Stimulated activated naive CD8-positive, alpha-beta T cell treated with anti-CD3 and anti-CD28 coated beads, Interleukin-15, Interleukin-2, amounts not matched to agents 100 ng/mL and 50 ng/mL, for 24 hours (primary cell): ENCODE measurements around the gene FOXC2.

Experiments
- H3K27ac Mint-ChIP-seq: one replicate; pipeline ENCODE4 v1.8.0; 2021; ENCODE audit warnings: mild to moderate bottlenecking, mixed read lengths
- H3K27me3 Mint-ChIP-seq: one replicate; pipeline ENCODE4 v1.8.0; 2021; ENCODE audit warnings: mixed read lengths
- H3K36me3 Mint-ChIP-seq: one replicate; pipeline ENCODE4 v1.8.0; 2021; ENCODE audit warnings: low read depth, mixed read lengths
- H3K4me1 Mint-ChIP-seq: one replicate; pipeline ENCODE4 v1.8.0; 2021; ENCODE audit warnings: low read depth, mixed read lengths
- H3K4me3 Mint-ChIP-seq: one replicate; pipeline ENCODE4 v1.8.0; 2021; ENCODE audit warnings: mild to moderate bottlenecking, mixed read lengths
- H3K9me3 Mint-ChIP-seq: one replicate; pipeline ENCODE4 v1.8.0; 2021; ENCODE audit warnings: mixed read lengths

Gene FOXC2

DNA sequence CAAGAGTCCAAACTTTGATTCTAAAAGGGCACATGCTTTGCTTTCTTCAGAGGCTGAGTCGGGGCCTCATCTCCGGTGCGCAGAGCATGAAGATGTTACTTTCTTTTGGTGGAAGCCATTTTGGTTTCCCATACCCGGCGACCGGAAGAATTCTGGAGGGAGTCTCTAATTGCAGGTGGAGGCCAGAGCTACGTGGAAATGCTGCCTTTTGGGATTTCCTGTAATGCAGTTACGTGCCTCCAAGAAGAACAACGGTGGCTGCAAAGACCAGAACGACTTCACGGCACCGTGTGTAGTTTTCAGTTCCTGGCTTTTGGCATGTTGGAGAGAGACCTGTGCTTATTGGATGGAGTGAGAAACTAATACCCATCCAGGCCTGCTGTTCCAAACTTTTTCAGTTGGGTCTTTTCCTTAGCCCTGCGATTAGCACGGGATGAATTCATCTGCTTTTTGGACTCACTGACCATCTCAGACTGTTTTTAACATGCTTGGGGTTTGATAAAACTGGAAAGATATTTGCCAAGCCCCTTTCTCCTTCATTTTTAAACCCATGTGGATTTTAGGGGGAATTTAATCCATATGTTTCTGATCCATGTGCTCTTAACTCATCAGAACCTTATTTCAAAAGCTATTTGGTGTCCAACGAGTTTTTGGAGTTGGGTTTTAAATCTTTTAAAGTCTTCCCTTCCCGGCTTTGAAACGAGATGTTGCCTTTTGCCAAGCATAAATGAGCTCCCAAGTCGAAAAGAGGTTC is 30.7 kb downstream of the FOXC2 start:
- Mint-ChIP-seq H3K27ac (no peak overlapping the region), H3K4me1 (peaks cover 5% of the 10 kb centered on the region), H3K4me3 (no peak overlapping the region), H3K36me3 (no peaks in the 10 kb centered on the region), H3K9me3 (no peaks in the 10 kb centered on the region), H3K27me3 (peaks cover 56% of the 10 kb centered on the region)

DNA sequence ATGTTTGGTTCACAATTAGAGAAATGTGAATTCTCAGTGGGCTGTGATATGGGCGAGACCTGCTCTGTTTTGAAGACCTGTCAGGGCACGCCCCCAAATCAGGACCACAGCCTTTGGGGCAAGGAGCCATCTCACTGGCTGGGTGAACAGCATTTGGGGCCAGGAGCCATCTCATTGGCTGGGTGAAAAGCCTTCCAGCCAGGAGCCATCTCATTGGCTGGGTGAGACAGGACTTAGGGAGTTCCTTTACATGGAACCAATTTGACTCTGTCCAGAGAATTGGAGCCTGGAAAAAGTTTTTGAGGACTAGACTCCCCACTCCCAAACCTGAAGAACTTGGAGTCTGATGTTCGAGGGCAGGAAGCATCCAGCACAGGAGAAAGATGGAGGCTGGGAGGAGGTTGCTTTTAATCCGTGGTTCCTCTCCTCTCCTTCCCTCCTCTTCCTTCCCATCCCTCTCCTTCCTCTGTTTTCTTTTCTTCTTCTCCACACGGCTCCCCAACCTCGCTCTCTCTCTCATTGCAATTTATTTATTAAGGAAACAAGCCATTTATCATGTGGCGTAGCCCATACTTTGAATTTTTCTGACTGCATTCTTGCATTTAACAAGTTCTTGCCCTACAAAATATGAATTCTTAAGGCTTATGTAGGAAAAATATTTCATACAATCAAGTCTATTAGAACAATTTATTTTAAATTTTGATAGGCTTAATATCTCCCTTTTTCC is 31.4 kb downstream of the FOXC2 start:
- peaks cover 5% of the 10 kb centered on the region for H3K4me1 Mint-ChIP-seq
- H3K36me3 Mint-ChIP-seq, result no peaks in the 10 kb centered on the region
- H3K9me3 Mint-ChIP-seq, result no peaks in the 10 kb centered on the region
- H3K4me3 Mint-ChIP-seq, result no peak overlapping the region
- no peak overlapping the region for H3K27ac Mint-ChIP-seq
- peaks cover 54% of the 10 kb centered on the region for H3K27me3 Mint-ChIP-seq

DNA sequence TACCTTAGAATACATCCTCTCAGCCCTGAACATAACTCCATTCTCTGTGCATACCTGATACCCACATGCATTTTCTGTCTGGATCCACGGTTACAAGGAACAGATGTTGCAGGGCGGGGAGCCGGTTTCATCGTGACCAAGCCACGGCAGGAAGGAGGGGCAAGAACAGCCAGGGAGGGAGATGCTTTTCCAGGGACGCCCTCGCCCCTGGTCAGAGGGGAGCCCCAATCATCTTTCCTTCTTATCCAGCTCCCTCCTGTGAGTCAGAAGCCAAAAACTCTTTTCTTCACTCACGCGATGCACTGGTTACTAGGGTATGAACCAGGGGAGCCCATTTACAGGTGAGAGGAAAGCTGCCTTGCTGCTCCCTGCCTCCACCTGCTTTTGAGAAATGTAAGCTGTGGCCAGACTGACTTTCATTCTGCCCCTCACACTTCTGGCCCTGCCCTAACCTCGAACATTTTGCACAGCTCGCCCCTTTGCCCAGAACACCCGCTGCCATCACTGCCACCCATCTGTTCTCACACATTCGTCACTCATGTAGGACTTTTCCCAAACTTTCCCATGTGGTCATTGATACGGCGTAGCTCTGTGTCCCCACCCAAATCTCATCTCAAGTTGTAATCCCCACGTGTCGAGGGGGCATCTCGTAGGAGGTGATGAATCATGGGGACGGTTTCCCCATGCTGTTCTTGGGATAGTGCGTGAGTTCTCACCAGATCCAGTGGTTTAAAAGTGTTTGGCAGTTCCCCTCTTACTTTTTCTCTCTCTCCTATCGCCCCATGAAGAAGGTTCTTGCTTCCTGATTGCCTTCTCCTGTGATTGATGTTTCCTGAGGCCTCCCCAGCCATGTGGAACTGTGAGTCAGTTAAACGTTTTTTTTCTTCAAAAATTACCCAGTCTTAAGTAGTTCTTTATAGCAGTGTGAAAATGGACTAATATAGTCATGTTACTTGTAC is 32.3 kb downstream of the FOXC2 start:
- H3K27me3 Mint-ChIP-seq, result peaks cover 45% of the 10 kb centered on the region
- H3K4me1 Mint-ChIP-seq, result peaks cover 5% of the 10 kb centered on the region
- H3K4me3 Mint-ChIP-seq, result no peak overlapping the region
- no peaks in the 10 kb centered on the region for H3K9me3 Mint-ChIP-seq
- no peaks in the 10 kb centered on the region for H3K36me3 Mint-ChIP-seq
- H3K27ac Mint-ChIP-seq, result no peak overlapping the region

DNA sequence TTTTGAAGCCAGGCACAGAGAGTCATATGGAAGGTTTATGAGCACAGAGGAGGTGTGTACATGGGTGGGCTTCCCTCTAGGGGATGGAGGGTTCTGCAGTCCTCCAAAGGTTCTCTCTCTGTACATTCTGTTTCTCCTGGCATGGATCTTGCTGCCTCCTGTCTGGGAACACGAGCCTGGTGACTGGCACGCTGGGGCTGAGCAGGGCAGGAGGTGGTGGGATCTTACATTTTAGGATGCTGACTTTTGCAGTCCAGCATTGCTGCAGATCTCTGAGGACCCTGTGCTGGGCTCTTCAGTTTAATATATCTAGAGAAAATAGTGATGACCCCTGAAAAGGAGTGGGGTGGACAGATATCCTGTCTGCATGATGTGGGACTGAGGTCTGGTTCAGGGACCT is 34.7 kb downstream of the FOXC2 start:
- no peaks in the 10 kb centered on the region for H3K9me3 Mint-ChIP-seq

DNA sequence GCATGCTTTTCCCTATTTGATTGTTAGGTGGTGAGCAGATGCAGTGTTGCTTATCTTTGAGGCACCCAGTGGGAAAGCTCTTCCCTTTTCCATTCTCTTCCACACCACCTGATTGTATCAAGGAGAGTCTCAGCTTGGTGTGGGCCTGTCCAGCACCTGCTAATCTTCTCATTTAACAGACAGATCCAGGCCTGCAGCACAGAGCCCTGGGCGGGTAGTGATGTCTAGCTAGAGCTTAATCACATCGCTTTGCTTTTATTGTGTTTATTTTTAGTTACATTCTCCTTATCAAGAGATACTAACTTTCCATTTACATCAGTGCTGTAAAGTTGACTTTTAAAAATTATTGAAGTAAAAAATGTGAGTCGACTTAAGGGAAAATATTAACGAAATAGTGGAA is 35.9 kb downstream of the FOXC2 start:
- Mint-ChIP-seq H3K4me3 (no peak overlapping the region), H3K36me3 (no peaks in the 10 kb centered on the region), H3K4me1 (peaks cover 12% of the 10 kb centered on the region), H3K9me3 (no peaks in the 10 kb centered on the region), H3K27ac (no peak overlapping the region), H3K27me3 (peaks cover 31% of the 10 kb centered on the region)

More for the DNA sequence above, 34.7 kb downstream of the FOXC2 start:
- Mint-ChIP-seq H3K27me3 (peaks cover 31% of the 10 kb centered on the region), H3K36me3 (no peaks in the 10 kb centered on the region), H3K4me3 (no peak overlapping the region), H3K4me1 (peaks cover 12% of the 10 kb centered on the region), H3K27ac (no peak overlapping the region)

DNA sequence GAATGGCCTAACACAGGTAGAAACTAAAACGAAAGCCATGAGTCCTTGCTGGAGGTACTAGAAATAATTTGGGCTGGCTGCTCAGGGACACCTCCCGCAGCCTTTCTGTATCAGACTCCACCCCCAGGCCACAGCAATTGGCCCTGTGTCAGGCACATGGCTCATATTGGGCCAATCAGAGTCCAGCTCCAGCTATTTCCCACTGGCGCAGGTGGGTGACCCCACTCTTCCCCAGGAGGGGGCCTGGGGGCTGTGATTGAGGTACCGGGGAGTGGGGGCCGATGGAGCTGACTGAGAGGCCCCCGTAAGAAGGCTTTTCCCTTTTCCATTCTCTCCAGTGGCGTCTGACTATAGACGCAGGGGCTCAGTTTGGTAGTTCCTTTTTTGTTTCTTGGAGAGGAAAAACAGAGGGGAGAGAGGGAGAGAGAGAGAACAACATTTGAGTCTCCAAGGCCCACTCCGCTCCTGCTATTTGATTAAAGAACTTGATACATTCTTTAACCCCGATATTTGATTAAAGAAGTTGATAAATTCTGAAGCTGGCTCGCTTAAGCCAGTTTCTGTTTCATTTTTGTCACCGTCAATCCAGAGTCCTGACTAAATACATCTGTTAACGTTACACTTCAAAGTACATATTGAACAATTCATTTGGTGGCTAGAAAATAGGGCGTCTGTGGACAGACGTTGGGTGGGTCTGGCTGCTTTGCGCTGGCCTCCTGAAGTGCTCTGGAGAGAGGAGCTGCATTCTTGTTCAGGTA is 38.0 kb downstream of the FOXC2 start:
- H3K27me3 Mint-ChIP-seq, result peaks cover 17% of the 10 kb centered on the region
- no peaks in the 10 kb centered on the region for H3K9me3 Mint-ChIP-seq
- H3K4me1 Mint-ChIP-seq, result peaks cover 7% of the 10 kb centered on the region
- H3K27ac Mint-ChIP-seq, result peak overlapping the region; percentile 10
- peak overlapping the region; percentile 82 for H3K4me3 Mint-ChIP-seq
- no peaks in the 10 kb centered on the region for H3K36me3 Mint-ChIP-seq

DNA sequence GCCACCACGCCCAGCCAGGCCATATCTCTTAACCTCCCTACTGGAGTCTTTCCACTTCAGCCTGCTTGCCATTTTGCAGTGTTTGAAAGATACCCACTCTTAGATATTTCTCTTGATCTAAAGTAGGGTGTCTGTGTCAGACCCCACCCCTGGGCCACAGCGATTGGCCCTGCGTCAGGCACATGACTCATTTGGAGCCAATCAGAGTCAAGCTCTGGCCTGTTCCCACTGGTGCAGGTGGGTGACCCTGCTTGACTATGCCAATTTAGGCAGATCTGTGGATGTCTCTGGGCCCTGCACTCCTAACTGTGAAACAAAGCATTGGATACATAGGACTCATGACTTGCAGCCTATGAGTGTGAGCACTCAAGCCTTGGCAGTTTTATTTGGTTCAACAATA is 39.3 kb downstream of the FOXC2 start:
- Mint-ChIP-seq H3K27me3 (peaks cover 12% of the 10 kb centered on the region), H3K4me3 (no peak overlapping the region), H3K27ac (no peak overlapping the region)

DNA sequence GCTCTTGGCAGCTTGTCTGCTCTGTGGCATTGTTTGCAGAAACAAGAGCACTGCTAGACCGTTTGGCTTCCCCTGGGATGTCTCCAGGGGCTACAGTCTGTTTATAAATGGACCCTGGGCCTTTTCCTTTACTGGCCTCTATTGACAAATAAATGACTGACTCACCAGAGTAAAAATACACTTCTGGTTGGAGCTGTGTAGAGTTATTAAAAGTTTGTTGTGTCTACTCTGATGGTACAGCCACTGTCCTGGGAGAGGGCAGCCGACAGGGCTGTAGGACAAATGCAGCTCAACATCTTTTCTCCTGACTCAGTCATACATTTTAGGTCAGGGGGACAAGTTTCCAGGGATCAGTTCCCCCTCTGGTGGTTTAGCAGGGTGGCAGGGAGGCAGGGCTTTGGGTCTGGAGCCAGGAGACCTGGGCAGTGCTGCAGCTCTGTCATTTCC is 41.7 kb downstream of the FOXC2 start:
- peaks cover 7% of the 10 kb centered on the region for H3K4me1 Mint-ChIP-seq
- H3K36me3 Mint-ChIP-seq, result no peaks in the 10 kb centered on the region
- no peak overlapping the region for H3K4me3 Mint-ChIP-seq
- no peak overlapping the region for H3K27ac Mint-ChIP-seq
- peaks cover 14% of the 10 kb centered on the region for H3K27me3 Mint-ChIP-seq
- no peaks in the 10 kb centered on the region for H3K9me3 Mint-ChIP-seq

More for the DNA sequence above, 39.3 kb downstream of the FOXC2 start:
- H3K4me1 Mint-ChIP-seq, result peaks cover 7% of the 10 kb centered on the region
- H3K9me3 Mint-ChIP-seq, result no peaks in the 10 kb centered on the region
- no peaks in the 10 kb centered on the region for H3K36me3 Mint-ChIP-seq

DNA sequence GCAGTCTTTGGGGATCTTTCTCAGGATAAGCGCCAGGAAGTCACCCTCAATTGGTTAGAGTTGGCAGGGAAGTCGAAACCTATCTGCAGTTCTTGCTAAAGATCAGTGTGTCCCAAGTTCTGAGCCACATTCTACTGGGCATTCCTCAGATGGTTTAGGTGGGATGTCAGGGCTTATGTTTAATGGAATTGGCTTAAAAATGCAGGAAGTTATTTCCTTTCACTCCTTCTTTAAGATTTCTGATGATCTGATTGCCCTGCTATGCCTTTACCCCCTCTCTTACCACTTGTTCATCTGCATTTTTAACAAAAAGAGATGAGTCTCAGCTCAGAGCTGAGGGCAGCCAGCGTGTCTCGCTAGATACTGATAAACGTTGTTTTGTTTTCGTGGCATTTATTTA is 42.5 kb downstream of the FOXC2 start:
- no peak overlapping the region for H3K4me3 Mint-ChIP-seq
- peaks cover 14% of the 10 kb centered on the region for H3K27me3 Mint-ChIP-seq
- no peak overlapping the region for H3K27ac Mint-ChIP-seq

DNA sequence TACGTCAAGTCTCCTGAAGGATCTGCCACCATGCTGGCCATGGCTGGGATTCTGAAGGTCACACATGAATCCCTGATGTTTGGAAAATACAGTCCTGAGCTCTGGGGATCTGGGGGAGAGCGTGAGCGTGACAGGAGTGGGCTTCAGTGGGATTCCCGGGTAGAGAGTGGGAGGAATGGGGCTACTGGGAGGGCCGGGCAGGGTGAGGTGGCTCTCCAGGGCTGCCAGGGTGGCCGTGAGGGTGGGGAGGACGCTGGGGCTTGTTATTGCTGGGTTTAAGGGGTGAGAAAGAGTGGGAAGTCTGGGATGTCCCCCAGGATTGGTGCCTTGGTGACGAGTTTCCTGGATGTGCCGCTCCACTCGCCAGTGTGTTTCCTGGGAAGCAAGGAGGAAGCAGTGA is 43.0 kb downstream of the FOXC2 start:
- no peak overlapping the region for H3K4me3 Mint-ChIP-seq

More for the DNA sequence above, 42.5 kb downstream of the FOXC2 start:
- H3K9me3 Mint-ChIP-seq, result no peaks in the 10 kb centered on the region
- H3K36me3 Mint-ChIP-seq, result no peaks in the 10 kb centered on the region
- peaks cover 7% of the 10 kb centered on the region for H3K4me1 Mint-ChIP-seq

DNA sequence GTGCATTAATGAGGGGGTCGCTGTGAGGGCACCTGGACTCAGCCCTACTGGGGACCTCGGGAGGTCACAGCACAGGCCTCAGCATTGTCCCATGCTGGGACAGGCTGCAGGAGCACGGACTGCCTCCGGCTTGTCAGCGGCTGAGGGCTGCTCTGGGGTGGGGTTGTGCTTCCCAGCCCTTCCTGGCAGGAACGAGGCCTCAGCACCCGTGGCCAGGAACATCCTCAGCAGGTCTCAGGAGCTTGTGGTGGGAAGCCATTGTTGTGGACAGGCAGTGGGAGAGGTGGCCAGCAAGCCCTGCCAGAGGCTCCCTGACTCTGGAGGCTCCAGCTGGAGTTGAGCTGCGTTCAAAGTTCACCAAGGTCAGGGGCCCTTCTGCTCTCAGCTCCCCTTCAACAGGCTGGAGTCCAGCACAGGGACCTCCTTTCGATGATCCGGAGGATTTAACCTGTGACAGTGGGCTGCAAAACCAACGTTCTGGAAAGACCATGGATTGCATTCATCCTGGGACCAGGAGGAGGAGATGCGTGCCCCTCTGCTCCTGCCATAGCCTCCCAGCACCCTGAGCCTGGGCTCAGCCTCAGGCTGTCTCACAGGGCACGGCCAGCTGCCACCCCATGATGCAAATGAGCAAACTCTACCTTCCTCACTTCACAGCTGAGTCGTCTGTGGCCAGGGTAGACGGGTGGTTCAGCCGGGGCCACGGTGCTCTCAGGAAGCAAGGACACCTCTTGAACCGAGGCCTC is 44.3 kb downstream of the FOXC2 start:
- Mint-ChIP-seq H3K9me3 (no peaks in the 10 kb centered on the region), H3K27me3 (peaks cover 14% of the 10 kb centered on the region), H3K36me3 (no peaks in the 10 kb centered on the region), H3K4me3 (no peak overlapping the region), H3K4me1 (no peaks in the 10 kb centered on the region), H3K27ac (no peak overlapping the region)

More for the DNA sequence above, 43.0 kb downstream of the FOXC2 start:
- Mint-ChIP-seq H3K27me3 (peaks cover 14% of the 10 kb centered on the region), H3K27ac (no peak overlapping the region), H3K4me1 (peaks cover 6% of the 10 kb centered on the region), H3K9me3 (no peaks in the 10 kb centered on the region), H3K36me3 (no peaks in the 10 kb centered on the region)

DNA sequence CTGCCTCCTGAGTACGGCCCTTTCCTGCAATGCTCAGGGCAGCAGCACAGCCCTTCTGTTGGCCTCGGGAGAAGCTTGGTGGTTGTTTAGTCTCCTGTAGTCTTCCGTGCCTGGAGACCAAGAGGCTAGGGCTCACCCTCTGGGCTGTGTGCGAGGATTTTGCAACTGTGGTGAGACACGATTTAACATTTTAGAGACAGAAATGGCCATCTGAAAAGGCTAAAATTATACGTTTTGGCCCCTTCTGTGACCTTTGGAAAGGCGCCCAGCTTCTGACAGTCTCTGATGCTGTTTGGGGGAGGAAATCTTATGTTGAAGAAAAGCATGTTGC is 44.9 kb downstream of the FOXC2 start:
- Mint-ChIP-seq H3K27ac (no peak overlapping the region), H3K36me3 (no peaks in the 10 kb centered on the region), H3K9me3 (no peaks in the 10 kb centered on the region), H3K27me3 (peaks cover 14% of the 10 kb centered on the region), H3K4me3 (no peak overlapping the region), H3K4me1 (no peaks in the 10 kb centered on the region)

DNA sequence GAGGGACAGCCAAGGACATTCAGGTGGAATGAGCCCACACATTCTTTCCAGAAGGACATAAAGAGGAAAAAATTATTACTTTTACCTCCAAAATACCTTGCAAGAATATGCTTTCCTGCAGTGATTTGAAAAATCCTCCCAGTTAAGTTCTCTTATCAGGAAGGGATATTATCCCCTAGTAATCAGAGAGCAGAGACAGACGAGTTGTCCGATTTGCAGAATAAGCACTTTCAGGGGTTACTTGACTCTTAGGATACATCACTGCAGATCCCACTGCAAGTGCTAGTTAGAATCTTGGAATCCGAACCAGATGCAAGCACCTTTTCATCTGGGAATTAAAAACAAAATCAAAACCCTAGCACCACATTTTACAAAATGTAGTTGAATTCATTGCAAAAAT is 45.3 kb downstream of the FOXC2 start:
- Mint-ChIP-seq H3K4me1 (no peaks in the 10 kb centered on the region), H3K9me3 (no peaks in the 10 kb centered on the region), H3K4me3 (no peak overlapping the region), H3K27me3 (peaks cover 14% of the 10 kb centered on the region), H3K27ac (no peak overlapping the region), H3K36me3 (no peaks in the 10 kb centered on the region)

DNA sequence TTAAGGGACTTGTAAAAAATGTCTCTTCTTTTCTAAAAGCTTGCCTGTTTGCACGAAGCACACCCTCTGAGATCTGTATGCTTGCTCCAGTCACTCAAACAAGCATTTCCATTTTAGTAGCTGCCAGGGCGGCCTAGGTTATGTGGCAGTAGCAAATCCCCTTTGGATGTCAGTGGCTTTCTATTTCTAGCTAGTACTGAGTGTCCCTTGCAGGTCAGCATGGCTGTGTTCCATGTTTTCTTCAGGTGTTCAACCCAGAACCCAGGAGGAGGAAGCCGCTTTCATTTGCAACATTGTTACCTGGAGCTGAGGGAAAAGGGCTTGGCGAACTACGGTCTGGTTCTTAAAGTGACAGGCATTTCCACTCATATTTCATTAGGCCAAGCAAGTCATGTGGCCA is 48.1 kb downstream of the FOXC2 start:
- Mint-ChIP-seq H3K4me1 (no peaks in the 10 kb centered on the region), H3K27ac (no peak overlapping the region), H3K36me3 (no peaks in the 10 kb centered on the region), H3K9me3 (no peaks in the 10 kb centered on the region), H3K4me3 (no peak overlapping the region), H3K27me3 (peaks cover 11% of the 10 kb centered on the region)
